Keratinocyte (primary cell): Measurements from ENCODE around the gene ADGRG1. TPM values are rescaled to one million over a fixed set of nuclear protein-coding genes. Genes with fewer than 3 reads are reported as not detected.

Source experiments
- DNase-seq: peaks from one replicate; pipeline ENCODE4 v3.0.0-alpha.2; 2011; ENCODE audit warnings: low read depth, missing footprints, low spot score
- FAIRE-seq: peaks from 2 replicates; lab custom pipeline; 2011; peaks lifted over from hg19 to GRCh38; lab: Jason Lieb, UNC
- H2AFZ ChIP-seq: 2 replicates; pipeline ENCODE4 v1.6.0; 2012; ENCODE audit warnings: low read length, control low read depth, inconsistent platforms; ENCODE audit not compliant: control insufficient read depth
- H3K27ac ChIP-seq: 2 replicates; pipeline ENCODE4 v1.5.1; 2011; ENCODE audit warnings: low read length; ENCODE audit not compliant: control insufficient read depth, insufficient read depth
- H3K27me3 ChIP-seq: 3 replicates; pipeline ENCODE4 v1.6.0; 2011; ENCODE audit warnings: low read length; ENCODE audit not compliant: control insufficient read depth, insufficient read depth; ENCODE audit errors: extremely low read depth
- H3K36me3 ChIP-seq, 2 experiments: 2 replicates in 1 of 2; 3 replicates in 1 of 2; pipeline ENCODE4 v1.5.1; 2011; ENCODE audit warnings: low read length in 2 of 2, mild to moderate bottlenecking in 1 of 2; ENCODE audit not compliant: control insufficient read depth in 2 of 2, insufficient read depth in 2 of 2; ENCODE audit errors: extremely low read depth in 1 of 2
- H3K4me1 ChIP-seq: 3 replicates; pipeline ENCODE4 v1.5.1; 2011; ENCODE audit warnings: low read length; ENCODE audit not compliant: control insufficient read depth, insufficient read depth; ENCODE audit errors: extremely low read depth
- H3K4me2 ChIP-seq: 3 replicates; pipeline ENCODE4 v1.6.0; 2011; ENCODE audit warnings: low read depth, low read length; ENCODE audit not compliant: control insufficient read depth, insufficient read depth; ENCODE audit errors: extremely low read depth
- H3K4me3 ChIP-seq, 3 experiments: fragments of 200-600 bp in 1 of 3; sonication (generic) in 1 of 3; 2 replicates in 2 of 3; 3 replicates in 1 of 3; pipeline ENCODE4 v1.5.1; 2011 to 2016; ENCODE audit warnings: low read length in 3 of 3, mild to moderate bottlenecking in 3 of 3, control low read depth in 2 of 3, inconsistent platforms in 1 of 3, low read depth in 1 of 3, mixed read lengths in 1 of 3, mixed run types in 1 of 3, moderate library complexity in 1 of 3; ENCODE audit not compliant: control insufficient read depth in 2 of 3, insufficient read depth in 2 of 3; ENCODE audit errors: extremely low read depth in 1 of 3
- H3K79me2 ChIP-seq: 2 replicates; pipeline ENCODE4 v1.6.0; 2012; ENCODE audit warnings: low read length; ENCODE audit not compliant: control insufficient read depth, insufficient read depth
- H3K9ac ChIP-seq: 3 replicates; pipeline ENCODE4 v1.6.0; 2011; ENCODE audit warnings: low read length; ENCODE audit not compliant: control insufficient read depth, insufficient read depth; ENCODE audit errors: extremely low read depth
- H3K9me1 ChIP-seq: 3 replicates; pipeline ENCODE4 v1.6.0; 2011; ENCODE audit warnings: low read length; ENCODE audit not compliant: control insufficient read depth, insufficient read depth; ENCODE audit errors: extremely low read depth
- H3K9me3 ChIP-seq: 2 replicates; pipeline ENCODE4 v1.5.1; 2012; ENCODE audit warnings: low read depth, low read length; ENCODE audit not compliant: control insufficient read depth
- H4K20me1 ChIP-seq: 3 replicates; pipeline ENCODE4 v1.6.0; 2011; ENCODE audit warnings: low read length; ENCODE audit not compliant: control insufficient read depth, insufficient read depth; ENCODE audit errors: extremely low read depth
- EZH2 ChIP-seq: IDR thresholded peaks from one replicate; pipeline ENCODE4 v1.6.1; 2012; ENCODE audit warnings: inconsistent platforms, mild to moderate bottlenecking, low read length, moderate library complexity
- dilution Hi-C: fragments of 300-500 bp; cut with MboI; formaldehyde crosslinking; loops from one replicate; pipeline ENCODE4 v1.7.0; 2020; ENCODE audit warnings: low sequenced_read_pairs; ENCODE audit not compliant: extremely low pct_ligation_motif_present
- polyA plus RNA-seq, 5 experiments: library from polyadenylated mRNA; depleted of rRNA in 3 of 5; stranded (reverse) in 3 of 5; stranded (forward) in 1 of 5; unstranded in 1 of 5; fragments of >200 nt; gene quantifications; 1 replicate in 1 of 5; 2 replicates in 3 of 5; 3 replicates in 1 of 5; pipeline versions ENCODE4 v1.2.1 to v1.2.3, GENCODE V29; 2011 to 2012; ENCODE audit warnings: missing spikeins in 2 of 5, low read depth in 1 of 5, low replicate concordance in 1 of 5
- TF ChIP-seq, protein P1 (sequence below), 3 experiments: IDR thresholded peaks in 1 of 3; conservative IDR thresholded peaks in 1 of 3; optimal IDR thresholded peaks in 1 of 3; 2 replicates in 2 of 3; 3 replicates in 1 of 3; pipeline versions ENCODE3 to v1.5.1; 2011; ENCODE audit warnings: low read length in 3 of 3, mild to moderate bottlenecking in 3 of 3, moderate library complexity in 2 of 3, control low read depth in 1 of 3, inconsistent platforms in 1 of 3; ENCODE audit not compliant: insufficient read depth in 2 of 3; ENCODE audit errors: extremely low read depth in 1 of 3

ADGRG1 gene
- polyA plus RNA-seq, 1 donor (not counting 4 experiments of a cell fraction or from before 2014, with no cell fraction given) = 28.4 TPM

DNA sequence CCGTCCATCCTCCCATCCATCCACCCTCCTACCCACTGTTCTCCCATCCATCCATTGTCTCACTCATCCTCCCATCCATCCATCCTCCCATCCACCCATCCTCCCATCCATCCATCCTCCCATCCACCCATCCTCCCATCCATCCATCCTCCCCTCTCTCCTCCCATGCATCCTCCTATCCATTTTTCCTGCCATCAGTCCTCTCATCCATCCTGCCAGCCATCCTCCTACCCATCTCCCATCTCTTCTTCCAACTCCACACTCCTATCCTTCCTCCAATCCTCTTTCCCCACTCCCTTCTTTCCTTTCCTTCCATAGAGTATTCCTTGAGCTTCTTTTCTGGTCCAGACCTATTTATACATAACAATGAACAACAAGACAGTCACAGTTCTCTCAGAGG, 78.3 kb downstream of the ADGRG1 start:
- Histone ChIP-seq H3K27ac (no peak overlapping the region), H3K4me2 (no peak overlapping the region), H3K4me3 (no peak overlapping the region), H2AFZ (no peak overlapping the region), H3K4me1 (no peaks in the 10 kb centered on the region), H3K36me3 (no peaks in the 10 kb centered on the region), H3K9me1 (no peaks in the 10 kb centered on the region), H3K9ac (no peak overlapping the region), H4K20me1 (no peaks in the 10 kb centered on the region), H3K9me3 (no peaks in the 10 kb centered on the region), H3K79me2 (no peaks in the 10 kb centered on the region), H3K27me3 (peaks cover 4% of the 10 kb centered on the region)
- TF ChIP-seq, protein P1, sequence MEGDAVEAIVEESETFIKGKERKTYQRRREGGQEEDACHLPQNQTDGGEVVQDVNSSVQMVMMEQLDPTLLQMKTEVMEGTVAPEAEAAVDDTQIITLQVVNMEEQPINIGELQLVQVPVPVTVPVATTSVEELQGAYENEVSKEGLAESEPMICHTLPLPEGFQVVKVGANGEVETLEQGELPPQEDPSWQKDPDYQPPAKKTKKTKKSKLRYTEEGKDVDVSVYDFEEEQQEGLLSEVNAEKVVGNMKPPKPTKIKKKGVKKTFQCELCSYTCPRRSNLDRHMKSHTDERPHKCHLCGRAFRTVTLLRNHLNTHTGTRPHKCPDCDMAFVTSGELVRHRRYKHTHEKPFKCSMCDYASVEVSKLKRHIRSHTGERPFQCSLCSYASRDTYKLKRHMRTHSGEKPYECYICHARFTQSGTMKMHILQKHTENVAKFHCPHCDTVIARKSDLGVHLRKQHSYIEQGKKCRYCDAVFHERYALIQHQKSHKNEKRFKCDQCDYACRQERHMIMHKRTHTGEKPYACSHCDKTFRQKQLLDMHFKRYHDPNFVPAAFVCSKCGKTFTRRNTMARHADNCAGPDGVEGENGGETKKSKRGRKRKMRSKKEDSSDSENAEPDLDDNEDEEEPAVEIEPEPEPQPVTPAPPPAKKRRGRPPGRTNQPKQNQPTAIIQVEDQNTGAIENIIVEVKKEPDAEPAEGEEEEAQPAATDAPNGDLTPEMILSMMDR (optimal IDR thresholded peaks at IDR 0.05 in 1 of 3, IDR thresholded peaks at IDR 0.05 in 1 of 3, conservative IDR thresholded peaks at IDR 0.05 in 1 of 3; ENCODE audit: extremely low read depth in 1 of 3, insufficient read depth in 2 of 3, low read length in 3 of 3) = no peak
- TF ChIP-seq EZH2 = no peak
- FAIRE-seq (no peak), DNase-seq (no peak)
- dilution Hi-C loops = no loop called here

DNA sequence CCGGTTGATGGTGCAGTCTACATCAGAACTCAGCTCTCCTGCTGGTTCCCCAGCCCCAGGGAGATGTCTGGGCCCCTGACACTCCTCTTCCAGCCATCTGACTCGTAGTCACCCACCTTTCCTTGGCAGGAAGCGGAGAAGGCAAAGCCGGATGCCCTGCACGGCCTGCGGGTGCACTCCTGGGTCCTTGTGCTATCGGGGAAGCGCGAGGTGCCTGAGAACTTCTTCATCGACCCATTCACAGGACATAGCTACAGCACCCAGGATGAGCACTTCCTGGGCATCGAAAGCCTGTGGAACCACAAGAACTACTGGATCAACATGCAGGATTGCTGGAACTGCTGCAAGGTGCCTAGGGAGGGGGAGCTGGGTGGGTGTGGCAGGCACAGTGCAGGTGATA, 78.9 kb downstream of the ADGRG1 start:
- FAIRE-seq = no peak
- DNase-seq = no peak
- dilution Hi-C loops = no loop called here
- Histone ChIP-seq H3K4me3 (no peak overlapping the region), H4K20me1 (no peaks in the 10 kb centered on the region), H3K9me1 (no peaks in the 10 kb centered on the region), H3K9me3 (no peaks in the 10 kb centered on the region), H3K79me2 (no peaks in the 10 kb centered on the region), H3K4me2 (no peak overlapping the region), H3K27me3 (peaks cover 4% of the 10 kb centered on the region), H3K9ac (no peak overlapping the region), H2AFZ (no peak overlapping the region), H3K4me1 (no peaks in the 10 kb centered on the region), H3K27ac (no peak overlapping the region), H3K36me3 (no peaks in the 10 kb centered on the region)
- no peak for TF ChIP-seq EZH2
- TF ChIP-seq, protein P1 (optimal IDR thresholded peaks at IDR 0.05 in 1 of 3, IDR thresholded peaks at IDR 0.05 in 1 of 3, conservative IDR thresholded peaks at IDR 0.05 in 1 of 3; ENCODE audit: extremely low read depth in 1 of 3, insufficient read depth in 2 of 3, low read length in 3 of 3) = no peak
